NOMO-1 (cell line): Measurements from ENCODE around the gene TEF.

Experiments used
- DNase-seq, 2 experiments: peaks; one replicate each; lab custom pipeline; 2025; ENCODE audit not compliant: unreplicated experiment in 2 of 2; lab: John Stamatoyannopoulos, UW

TEF gene, protein sequence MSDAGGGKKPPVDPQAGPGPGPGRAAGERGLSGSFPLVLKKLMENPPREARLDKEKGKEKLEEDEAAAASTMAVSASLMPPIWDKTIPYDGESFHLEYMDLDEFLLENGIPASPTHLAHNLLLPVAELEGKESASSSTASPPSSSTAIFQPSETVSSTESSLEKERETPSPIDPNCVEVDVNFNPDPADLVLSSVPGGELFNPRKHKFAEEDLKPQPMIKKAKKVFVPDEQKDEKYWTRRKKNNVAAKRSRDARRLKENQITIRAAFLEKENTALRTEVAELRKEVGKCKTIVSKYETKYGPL

DNA sequence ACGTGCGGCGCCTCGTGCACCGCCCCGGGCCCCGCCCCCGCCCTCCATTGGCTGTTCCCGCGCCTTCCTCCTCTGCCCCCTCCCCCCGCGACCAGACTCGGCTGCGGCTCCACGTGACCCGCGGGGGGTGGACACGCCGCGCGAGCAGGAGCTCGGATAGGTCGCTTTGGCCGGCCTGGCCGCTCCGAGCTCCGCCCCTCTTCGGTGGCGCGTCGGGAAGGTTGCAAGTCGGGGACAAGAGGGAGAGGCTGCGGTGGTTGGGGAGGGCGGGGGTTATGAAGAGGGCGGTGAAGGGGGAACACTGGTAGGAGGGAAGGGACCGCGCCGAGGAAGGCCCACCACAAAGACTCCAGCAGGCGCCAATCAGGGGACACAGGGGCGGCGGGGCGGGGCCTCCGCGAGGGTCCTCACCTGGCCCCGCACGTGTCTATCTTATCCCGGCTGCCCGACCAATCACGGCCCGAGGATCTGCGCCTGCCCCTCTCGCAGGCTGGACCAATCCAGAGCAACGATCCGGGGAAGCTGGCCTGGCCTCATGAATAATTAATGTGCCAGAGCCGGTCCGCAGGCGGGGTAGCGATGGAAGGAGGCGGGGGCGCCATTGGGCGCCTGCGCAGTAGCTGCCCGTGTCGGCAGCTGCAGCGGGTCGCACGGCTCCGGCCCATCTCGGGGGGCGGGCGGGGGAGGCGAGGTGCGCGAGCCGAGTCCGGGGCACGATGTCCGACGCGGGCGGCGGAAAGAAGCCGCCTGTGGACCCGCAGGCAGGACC is at the start of gene TEF:
TSS of gene TEF (plus strand) at position 614 of the 769 bp plus-strand sequence. CDS start at position 717, 103 bp downstream.
- DNase-seq = peak; percentile 96 to 98

DNA sequence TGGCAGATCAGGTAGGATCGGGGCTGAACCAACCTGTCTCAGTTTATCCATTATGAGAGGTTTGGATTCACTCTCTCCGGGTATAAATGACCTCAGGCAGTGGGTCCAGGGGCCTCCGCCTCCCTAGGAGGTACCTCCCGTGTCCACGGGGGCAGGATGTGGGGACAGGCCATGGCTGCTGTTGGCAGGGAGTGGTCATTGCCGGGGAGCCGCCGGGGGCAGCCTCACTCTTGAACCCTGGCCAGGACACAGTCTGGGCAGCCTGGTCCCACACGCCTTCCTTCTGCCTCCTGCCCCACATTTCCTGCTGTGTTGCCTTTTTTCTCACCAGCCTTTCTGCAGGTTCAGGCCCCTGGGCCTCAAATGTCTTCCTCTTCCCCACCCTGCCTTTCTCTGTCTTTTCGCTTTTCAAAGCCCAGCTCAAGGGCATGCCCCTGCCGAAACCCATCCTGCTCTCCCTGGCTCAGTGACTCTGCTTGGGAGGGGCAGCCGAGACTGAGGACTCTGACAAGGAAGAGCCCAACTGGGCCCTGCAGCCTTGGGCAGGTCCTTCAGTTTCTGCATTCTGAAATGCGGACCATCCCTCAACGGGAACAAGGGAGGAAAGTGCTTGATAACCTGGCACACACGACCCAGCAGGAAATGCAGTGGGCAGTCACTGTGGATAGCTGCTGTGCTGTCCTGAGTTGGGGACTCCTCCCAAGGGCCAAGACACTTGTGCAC is 49.4 kb upstream of the TEF start:
- DNase-seq = no peak

DNA sequence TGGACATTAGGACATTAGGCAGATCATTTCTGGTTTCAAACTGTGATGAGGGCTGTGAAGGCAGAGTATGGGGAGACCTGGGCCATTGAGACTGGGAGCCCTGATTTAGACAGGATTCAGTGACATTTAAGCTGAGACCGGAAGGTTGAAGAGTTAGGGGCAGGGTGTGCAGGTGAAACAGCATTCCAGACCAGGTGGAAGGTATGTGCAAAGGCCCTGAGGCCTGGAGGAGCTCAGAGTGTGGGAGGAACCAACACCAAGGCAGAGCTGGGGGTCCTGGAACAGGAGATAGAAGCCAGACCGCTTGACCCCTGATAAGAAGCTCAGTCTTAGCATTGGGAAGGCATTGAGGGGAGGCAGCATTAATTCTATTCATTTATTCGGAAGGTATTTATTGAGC is 47.9 kb upstream of the TEF start:
- DNase-seq = no peak

- DNase-seq = no peak
These were observed 47.5 kb upstream of the TEF start for GRCh38 chr22:41334215-41334614.

DNA sequence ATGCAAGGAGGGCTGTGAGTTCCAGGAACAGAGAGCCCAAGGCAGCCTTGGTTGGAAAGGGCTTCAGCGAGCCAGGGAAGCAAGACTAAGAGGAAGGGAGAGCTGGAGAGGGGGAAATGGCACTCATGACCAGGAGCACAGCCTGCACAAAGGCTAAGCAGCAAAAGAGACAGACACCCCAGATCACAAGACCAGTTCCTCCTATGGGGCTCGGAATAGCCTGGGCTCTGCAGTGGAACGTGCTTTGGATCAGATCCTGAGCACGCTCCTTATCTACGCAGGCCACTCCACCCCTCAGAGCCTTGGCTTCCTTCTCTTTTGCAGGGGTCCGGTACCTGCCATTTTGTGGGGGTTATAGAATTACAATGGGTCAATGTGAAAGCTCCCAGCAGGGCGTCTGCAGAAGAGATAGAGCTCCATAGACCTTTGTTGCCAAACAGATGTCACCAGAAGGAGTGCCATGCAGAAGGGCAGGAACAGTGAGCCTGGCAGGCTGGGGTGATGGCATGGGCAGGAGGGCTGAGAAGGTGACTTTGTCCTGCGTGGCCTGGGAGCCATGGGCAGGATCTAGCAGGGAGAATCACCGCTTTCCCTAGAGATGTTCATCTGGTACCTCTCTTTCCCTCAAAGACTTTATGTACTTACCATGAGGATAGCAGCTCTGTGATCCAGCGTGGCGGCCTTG is 46.6 kb upstream of the TEF start:
- DNase-seq = no peak

GRCh38 chr22:41338614-41339212 is 43.0 kb upstream of the TEF start:
- no peak for DNase-seq

DNA sequence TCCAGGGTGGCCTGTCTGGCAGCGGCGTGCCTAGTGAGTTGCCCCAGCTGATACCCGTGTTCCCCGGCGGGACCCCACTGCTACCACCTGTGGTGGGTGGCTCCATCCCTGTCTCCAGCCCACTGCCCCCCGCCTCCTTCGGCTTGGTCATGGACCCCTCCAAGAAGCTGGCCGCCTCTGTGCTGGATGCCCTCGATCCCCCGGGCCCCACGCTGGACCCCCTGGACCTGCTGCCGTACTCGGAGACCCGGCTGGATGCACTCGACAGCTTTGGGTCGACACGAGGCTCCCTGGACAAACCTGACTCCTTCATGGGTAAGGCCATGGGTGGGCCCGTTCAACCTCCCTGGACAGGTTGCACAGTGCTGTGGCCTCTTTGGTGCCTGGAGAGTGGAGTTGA is 41.9 kb upstream of the TEF start:
- DNase-seq = no peak

DNA sequence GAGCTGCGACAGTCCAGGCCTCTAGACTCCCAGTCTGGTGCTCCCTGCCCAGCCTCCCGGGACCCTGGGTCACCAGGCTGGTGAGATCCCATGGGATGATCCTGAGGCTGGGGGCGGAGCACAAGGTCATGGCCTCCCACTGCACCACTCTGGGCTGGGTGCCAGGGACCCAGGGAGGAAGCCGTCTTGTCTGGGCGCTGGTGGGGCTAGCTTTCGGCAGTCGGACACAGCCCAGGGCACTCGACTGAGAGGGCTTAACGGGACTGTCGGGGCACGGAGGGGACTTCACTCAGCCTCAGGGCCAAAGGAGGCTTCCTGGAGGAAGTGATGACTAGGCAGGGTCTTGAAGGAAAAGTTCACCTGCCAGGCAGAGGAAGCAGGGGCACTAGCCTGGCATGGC is 41.4 kb upstream of the TEF start:
- DNase-seq = no peak

DNA sequence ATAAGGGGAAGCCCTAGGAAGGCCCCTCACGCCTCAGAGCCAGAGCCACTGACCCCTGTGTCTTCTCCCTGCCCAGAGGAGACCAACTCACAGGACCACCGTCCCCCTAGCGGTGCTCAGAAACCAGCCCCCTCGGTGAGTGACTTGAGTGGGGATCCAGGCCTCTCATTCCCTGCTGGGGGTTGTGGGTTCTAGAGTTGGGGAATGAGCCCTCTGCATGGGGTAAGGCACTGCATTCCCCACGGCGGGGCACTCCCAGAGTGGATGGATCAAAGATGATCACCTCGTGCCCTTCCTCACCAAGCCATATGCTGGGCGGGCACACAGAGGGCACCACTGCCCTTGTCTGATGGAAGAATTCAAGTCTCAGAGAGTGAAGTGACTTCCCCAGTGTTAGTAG is 40.7 kb upstream of the TEF start:
- no peak for DNase-seq

- DNase-seq = no peak
These were observed 39.8 kb upstream of the TEF start for GRCh38 chr22:41341990-41342389.

- no peak for DNase-seq
These were observed 38.4 kb upstream of the TEF start for GRCh38 chr22:41343300-41343699.

DNA sequence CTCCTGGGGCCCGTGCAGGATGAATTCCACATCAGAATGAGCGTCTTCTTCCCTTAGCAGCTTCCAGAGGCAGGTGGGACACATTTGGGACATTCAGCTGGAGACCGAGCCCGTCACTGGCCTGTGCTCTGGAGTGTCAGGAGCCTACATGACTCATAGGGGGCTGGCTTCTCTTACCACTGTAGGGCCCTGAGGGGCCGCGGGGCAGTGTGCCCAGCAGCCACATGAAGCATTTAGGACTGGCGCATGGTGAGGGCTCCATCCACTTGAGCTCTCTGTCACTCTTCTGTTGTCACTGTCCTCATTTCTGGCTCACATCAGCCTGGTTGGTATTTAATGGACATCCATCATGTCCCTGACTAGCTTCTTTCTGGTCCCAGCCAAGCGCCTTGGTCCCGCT is 38.0 kb upstream of the TEF start:
- no peak for DNase-seq

DNA sequence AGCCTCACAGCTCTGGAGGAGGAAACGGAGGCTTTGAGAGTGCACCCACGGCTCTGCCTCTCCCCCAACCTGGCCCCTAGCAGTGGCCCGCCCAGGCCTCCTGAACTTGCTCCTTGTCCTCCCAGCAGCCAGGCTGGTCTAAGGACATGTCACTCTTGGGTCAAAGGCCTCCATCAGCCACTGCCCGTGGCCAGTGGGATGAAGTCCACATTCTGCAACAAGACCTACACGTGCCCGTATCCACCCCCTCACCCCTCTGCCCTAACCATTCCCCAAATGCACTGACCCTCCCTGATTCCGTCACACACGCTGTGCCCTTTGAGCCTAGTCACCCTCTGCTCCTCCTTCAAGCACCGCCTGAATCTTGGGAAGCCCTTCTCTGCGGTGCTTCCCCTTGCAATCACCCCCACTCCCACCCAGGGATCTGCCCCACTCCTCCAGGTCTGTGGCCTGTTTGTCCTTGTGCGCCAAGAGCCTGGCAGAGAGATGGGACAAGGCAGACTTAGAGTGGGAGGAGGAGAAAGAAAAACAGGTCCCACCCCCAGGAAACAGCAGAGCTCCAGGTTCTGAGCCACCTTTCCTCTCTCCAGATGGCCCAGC is 37.5 kb upstream of the TEF start:
- DNase-seq = no peak

- DNase-seq = no peak
These were observed 35.9 kb upstream of the TEF start for GRCh38 chr22:41345807-41346335.

DNA sequence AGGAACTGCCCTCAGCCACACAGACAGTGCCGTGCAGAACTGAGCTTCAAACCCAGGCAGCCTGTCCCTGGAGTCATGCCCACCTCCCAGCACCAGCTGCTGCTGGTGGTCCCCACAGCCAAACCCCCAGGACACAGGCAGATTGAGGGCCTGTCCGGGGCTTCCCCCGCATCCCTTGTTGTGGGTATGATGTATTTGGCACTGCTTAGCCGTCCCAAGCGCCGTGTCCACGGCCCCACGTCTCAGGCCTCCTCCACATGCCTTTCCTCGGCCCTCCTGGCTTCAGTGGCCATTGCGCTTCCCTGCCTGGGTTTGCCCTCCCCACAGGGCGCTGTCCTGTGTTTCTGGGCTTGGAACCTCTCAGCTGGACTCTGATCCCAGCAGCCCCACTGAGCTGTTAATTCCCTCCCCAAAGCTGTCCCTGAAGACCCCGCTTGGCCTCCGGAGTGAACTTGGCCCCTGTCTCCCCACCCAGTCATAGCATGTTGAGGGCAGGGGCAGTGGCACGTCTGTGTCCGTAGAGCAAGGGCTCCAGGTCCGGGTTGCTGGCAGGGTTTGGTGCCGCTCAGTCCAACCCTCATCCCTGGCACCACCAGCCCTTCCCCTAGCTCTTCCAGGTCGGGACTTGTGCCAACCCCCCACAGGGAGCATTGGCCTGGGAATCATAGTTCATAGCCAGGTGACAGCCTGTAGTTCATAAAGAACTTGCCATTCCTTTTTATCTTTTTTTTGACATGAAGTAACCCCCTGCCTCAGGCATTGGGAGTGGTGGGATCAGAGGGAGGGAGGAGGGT is 34.5 kb upstream of the TEF start:
- DNase-seq = no peak

DNA sequence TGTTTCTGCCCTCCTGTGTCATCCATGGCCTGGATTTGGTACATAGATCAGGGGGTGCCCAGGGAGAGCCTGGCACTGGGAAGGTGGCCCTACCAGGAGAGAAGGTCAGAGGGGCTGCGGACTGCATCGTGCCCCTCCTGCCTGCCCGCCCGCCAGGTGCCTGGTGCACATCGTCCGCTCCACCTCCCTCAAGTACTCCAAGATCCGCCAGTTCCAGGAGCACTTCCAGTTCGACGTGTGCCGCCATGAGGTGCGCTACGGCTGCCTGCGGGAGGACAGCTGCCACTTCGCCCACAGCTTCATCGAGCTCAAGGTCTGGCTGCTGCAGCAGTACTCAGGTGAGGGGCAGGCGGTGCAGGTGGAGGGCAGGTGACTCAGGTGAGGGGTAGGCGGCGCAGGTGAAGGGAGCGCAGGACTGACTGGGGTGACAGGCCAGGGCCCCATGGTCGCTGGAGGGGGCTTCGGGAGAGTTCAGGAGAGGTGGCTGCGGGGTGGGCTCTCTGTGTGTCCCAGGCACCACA is 32.7 kb upstream of the TEF start:
- no peak for DNase-seq

- no peak for DNase-seq
These were observed 31.7 kb upstream of the TEF start for GRCh38 chr22:41350087-41350486.

GRCh38 chr22:41351011-41351410 is 30.7 kb upstream of the TEF start:
- DNase-seq = no peak

- DNase-seq = no peak
These were observed 29.7 kb upstream of the TEF start for GRCh38 chr22:41352058-41352457.
